ENCODE data around the gene DACT2.

- no peak for TF ChIP-seq CTCF (IDR thresholded peaks at IDR 0.05; ENCODE audit: borderline replicate concordance, extremely low read depth, low read length, poor library complexity, severe bottlenecking)
- TF ChIP-seq EZH2 (IDR thresholded peaks at IDR 0.05; ENCODE audit: borderline replicate concordance, low read depth, low read length, severe bottlenecking), result no peak
Observed at GRCh38 chr6:168270274-168271172, 49.1 kb downstream of the DACT2 start.
